ENCODE measurements around the gene NAIF1. TPM values are rescaled to one million over a fixed set of nuclear protein-coding genes. Genes with fewer than 3 reads are reported as not detected.

Gene NAIF1
- total and polyA plus RNA-seq, 10 of the 15 experiments (the other 5 are each of a cell fraction or from before 2014, with no cell fraction given): 2.4 to 14.2 (median 7.1) TPM

DNA sequence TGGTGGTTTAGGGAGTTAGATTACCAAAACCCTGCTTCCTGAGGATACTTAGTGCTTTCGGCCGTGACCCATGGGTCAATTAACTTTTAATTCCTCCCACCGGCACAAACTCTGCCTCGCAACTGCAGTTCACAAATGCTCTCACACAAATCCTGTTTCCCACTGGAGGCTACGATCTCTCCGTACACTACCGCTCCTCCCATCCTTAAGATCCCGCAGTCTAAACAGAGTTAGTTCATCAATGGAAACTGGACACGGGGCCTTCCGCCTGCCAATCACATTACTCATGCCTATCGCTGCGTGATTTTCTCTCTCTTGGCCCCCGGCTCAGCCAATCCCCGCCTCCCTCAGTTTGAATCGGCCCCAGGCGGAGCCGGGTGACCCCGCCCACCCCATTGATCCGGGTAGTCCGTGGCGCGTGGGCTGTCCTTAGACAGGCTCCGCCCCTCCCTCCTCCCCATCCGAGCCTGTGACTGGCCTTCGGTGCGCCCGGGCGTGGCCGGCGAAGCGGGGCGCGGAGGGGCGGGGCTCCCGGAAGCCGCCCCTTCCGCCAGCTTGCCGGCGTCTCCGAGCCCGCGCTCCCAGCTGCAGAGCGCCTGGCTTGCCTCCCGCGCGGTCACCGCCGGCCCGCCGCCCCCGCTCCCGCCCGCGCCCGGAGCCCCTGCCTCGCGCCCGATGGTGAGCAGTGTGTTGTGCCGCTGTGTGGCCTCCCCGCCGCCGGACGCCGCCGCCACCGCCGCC is 695 bp upstream of the NAIF1 start, which contains the start of gene SLC25A25 (continued):
- TF ChIP-seq, protein P1, sequence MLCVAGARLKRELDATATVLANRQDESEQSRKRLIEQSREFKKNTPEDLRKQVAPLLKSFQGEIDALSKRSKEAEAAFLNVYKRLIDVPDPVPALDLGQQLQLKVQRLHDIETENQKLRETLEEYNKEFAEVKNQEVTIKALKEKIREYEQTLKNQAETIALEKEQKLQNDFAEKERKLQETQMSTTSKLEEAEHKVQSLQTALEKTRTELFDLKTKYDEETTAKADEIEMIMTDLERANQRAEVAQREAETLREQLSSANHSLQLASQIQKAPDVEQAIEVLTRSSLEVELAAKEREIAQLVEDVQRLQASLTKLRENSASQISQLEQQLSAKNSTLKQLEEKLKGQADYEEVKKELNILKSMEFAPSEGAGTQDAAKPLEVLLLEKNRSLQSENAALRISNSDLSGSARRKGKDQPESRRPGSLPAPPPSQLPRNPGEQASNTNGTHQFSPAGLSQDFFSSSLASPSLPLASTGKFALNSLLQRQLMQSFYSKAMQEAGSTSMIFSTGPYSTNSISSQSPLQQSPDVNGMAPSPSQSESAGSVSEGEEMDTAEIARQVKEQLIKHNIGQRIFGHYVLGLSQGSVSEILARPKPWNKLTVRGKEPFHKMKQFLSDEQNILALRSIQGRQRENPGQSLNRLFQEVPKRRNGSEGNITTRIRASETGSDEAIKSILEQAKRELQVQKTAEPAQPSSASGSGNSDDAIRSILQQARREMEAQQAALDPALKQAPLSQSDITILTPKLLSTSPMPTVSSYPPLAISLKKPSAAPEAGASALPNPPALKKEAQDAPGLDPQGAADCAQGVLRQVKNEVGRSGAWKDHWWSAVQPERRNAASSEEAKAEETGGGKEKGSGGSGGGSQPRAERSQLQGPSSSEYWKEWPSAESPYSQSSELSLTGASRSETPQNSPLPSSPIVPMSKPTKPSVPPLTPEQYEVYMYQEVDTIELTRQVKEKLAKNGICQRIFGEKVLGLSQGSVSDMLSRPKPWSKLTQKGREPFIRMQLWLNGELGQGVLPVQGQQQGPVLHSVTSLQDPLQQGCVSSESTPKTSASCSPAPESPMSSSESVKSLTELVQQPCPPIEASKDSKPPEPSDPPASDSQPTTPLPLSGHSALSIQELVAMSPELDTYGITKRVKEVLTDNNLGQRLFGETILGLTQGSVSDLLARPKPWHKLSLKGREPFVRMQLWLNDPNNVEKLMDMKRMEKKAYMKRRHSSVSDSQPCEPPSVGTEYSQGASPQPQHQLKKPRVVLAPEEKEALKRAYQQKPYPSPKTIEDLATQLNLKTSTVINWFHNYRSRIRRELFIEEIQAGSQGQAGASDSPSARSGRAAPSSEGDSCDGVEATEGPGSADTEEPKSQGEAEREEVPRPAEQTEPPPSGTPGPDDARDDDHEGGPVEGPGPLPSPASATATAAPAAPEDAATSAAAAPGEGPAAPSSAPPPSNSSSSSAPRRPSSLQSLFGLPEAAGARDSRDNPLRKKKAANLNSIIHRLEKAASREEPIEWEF (IDR thresholded peaks at IDR 0.05; ENCODE audit: insufficient replicate concordance, low read depth, low read length): peak; percentile 66
- no peak for TF ChIP-seq ZBED1 (IDR thresholded peaks at IDR 0.05; ENCODE audit: borderline replicate concordance)
- TF ChIP-seq YBX1 (IDR thresholded peaks at IDR 0.05): no peak
- TF ChIP-seq, protein P2, sequence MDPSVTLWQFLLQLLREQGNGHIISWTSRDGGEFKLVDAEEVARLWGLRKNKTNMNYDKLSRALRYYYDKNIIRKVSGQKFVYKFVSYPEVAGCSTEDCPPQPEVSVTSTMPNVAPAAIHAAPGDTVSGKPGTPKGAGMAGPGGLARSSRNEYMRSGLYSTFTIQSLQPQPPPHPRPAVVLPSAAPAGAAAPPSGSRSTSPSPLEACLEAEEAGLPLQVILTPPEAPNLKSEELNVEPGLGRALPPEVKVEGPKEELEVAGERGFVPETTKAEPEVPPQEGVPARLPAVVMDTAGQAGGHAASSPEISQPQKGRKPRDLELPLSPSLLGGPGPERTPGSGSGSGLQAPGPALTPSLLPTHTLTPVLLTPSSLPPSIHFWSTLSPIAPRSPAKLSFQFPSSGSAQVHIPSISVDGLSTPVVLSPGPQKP (IDR thresholded peaks at IDR 0.05; ENCODE audit: low read depth, low read length): peak; percentile 44; the same call in 1 of the 2 replicates
- TF ChIP-seq TCF3 (IDR thresholded peaks at IDR 0.05; ENCODE audit: borderline replicate concordance, insufficient read depth, low read depth, low read length): 0 out of 2 replicates have a peak, but pooled peaks have one; percentile 55
- peak; percentile 99 for TF ChIP-seq SMARCA5 (IDR thresholded peaks at IDR 0.05)
- TF ChIP-seq, protein P3, sequence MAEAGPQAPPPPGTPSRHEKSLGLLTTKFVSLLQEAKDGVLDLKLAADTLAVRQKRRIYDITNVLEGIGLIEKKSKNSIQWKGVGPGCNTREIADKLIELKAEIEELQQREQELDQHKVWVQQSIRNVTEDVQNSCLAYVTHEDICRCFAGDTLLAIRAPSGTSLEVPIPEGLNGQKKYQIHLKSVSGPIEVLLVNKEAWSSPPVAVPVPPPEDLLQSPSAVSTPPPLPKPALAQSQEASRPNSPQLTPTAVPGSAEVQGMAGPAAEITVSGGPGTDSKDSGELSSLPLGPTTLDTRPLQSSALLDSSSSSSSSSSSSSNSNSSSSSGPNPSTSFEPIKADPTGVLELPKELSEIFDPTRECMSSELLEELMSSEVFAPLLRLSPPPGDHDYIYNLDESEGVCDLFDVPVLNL (IDR thresholded peaks at IDR 0.05; ENCODE audit: low read depth, low read length): peak; percentile 69
- peak; percentile 90 for TF ChIP-seq CHD1 (IDR thresholded peaks at IDR 0.05; ENCODE audit: low read depth, low read length)
- no peak for TF ChIP-seq ZNF622 (IDR thresholded peaks at IDR 0.05)
- TF ChIP-seq NBN (IDR thresholded peaks at IDR 0.05): peak; percentile 60
- TF ChIP-seq STAT3 (IDR thresholded peaks at IDR 0.05; ENCODE audit: low read depth, low read length): no peak
- TF ChIP-seq MEF2A (IDR thresholded peaks at IDR 0.05; ENCODE audit: insufficient read depth, low read depth, low read length): no peak
- TF ChIP-seq MYB (IDR thresholded peaks at IDR 0.05; ENCODE audit: borderline replicate concordance, low read depth, low read length): no peak
- no peak for TF ChIP-seq MTA3 (IDR thresholded peaks at IDR 0.05; ENCODE audit: borderline replicate concordance, low read length)
- TF ChIP-seq RB1 (IDR thresholded peaks at IDR 0.05; ENCODE audit: borderline replicate concordance): peak; percentile 96
- TF ChIP-seq, protein P4, sequence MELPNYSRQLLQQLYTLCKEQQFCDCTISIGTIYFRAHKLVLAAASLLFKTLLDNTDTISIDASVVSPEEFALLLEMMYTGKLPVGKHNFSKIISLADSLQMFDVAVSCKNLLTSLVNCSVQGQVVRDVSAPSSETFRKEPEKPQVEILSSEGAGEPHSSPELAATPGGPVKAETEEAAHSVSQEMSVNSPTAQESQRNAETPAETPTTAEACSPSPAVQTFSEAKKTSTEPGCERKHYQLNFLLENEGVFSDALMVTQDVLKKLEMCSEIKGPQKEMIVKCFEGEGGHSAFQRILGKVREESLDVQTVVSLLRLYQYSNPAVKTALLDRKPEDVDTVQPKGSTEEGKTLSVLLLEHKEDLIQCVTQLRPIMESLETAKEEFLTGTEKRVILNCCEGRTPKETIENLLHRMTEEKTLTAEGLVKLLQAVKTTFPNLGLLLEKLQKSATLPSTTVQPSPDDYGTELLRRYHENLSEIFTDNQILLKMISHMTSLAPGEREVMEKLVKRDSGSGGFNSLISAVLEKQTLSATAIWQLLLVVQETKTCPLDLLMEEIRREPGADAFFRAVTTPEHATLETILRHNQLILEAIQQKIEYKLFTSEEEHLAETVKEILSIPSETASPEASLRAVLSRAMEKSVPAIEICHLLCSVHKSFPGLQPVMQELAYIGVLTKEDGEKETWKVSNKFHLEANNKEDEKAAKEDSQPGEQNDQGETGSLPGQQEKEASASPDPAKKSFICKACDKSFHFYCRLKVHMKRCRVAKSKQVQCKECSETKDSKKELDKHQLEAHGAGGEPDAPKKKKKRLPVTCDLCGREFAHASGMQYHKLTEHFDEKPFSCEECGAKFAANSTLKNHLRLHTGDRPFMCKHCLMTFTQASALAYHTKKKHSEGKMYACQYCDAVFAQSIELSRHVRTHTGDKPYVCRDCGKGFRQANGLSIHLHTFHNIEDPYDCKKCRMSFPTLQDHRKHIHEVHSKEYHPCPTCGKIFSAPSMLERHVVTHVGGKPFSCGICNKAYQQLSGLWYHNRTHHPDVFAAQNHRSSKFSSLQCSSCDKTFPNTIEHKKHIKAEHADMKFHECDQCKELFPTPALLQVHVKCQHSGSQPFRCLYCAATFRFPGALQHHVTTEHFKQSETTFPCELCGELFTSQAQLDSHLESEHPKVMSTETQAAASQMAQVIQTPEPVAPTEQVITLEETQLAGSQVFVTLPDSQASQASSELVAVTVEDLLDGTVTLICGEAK (IDR thresholded peaks at IDR 0.05; ENCODE audit: borderline replicate concordance): no peak
- peak; percentile 79; the same call in 1 of the 2 replicates for TF ChIP-seq RAD51 (IDR thresholded peaks at IDR 0.05)
- TF ChIP-seq POLR2A (IDR thresholded peaks at IDR 0.05; ENCODE audit: low read depth, low read length): peak; percentile 86
- TF ChIP-seq SMAD1 (IDR thresholded peaks at IDR 0.05; ENCODE audit: low read depth, partially characterized antibody): peak; percentile 74
- TF ChIP-seq IKZF1 (conservative IDR thresholded peaks at IDR 0.05): peak; percentile 50
